ENCODE data around the gene GRK1.

GRK1 gene

DNA sequence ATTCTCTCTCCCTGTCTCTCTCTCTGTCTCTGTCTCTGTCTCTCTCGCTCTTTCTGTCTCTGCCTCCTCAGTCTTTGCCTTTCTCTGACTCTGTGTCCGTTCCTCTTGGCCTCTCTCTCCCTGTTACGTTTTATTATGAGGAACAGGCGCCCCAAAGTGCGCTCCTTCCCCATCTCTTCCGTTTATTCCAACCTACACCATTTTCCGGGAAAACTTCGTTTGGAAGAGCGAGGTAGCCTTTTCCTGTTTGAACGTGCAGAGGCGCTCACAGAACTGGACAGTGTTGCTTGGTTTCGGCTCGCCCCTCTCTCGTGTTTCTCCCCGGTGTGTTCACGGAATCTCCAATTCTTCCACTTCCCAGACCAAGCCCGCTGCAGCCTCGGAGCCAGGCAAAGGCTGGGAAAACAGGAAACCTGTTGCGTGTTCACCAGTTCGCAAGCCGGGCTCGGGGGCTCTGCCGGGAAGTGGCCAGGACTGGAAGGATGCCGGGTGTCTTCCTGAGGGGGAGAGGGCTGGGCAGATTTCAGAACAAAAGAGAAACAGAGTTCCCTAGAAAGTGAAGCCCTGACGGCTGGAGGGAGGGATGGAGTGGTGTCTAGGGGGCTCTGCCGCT lies 92.6 kb downstream of the GRK1 start:
- Mint-ChIP-seq H3K9me3 (no peaks in the 10 kb centered on the region), H3K4me1 (ENCODE audit: low read depth) (peaks cover 42% of the 10 kb centered on the region), H3K36me3 (ENCODE audit: low read depth) (peaks cover 7% of the 10 kb centered on the region), H3K27ac (peak overlapping the region; percentile 82), H3K27me3 (peaks cover 42% of the 10 kb centered on the region), H3K4me3 (peak overlapping the region; percentile 86)
- intact Hi-C loops (cut with micrococcal nuclease): loop anchor here (2.0 kb wide), 1 partner anchor 17 kb away; no protein-coding TSS in a partner anchor

- intact Hi-C loops (cut with micrococcal nuclease): no loop called here
- H3K27ac Mint-ChIP-seq: no peak overlapping the region
Measured at GRCh38 chr13:113761136-113761535, 94.1 kb downstream of the GRK1 start.

GRCh38 chr13:113762075-113762474 lies 95.1 kb downstream of the GRK1 start:
- Mint-ChIP-seq H3K4me1 (ENCODE audit: low read depth) (peaks cover 42% of the 10 kb centered on the region), H3K36me3 (ENCODE audit: low read depth) (peaks cover 7% of the 10 kb centered on the region), H3K27me3 (peaks cover 47% of the 10 kb centered on the region), H3K27ac (no peak overlapping the region), H3K9me3 (no peaks in the 10 kb centered on the region), H3K4me3 (no peak overlapping the region)
- intact Hi-C loops (cut with micrococcal nuclease): no loop called here

More at GRCh38 chr13:113761136-113761535, 94.1 kb downstream of the GRK1 start:
- H3K4me1 Mint-ChIP-seq (ENCODE audit: low read depth): peaks cover 49% of the 10 kb centered on the region
- no peaks in the 10 kb centered on the region for H3K9me3 Mint-ChIP-seq
- H3K36me3 Mint-ChIP-seq (ENCODE audit: low read depth): peaks cover 7% of the 10 kb centered on the region
- H3K4me3 Mint-ChIP-seq: no peak overlapping the region
- peaks cover 42% of the 10 kb centered on the region for H3K27me3 Mint-ChIP-seq

GRCh38 chr13:113762538-113762937 lies 95.5 kb downstream of the GRK1 start:
- Mint-ChIP-seq H3K4me1 (ENCODE audit: low read depth) (peaks cover 40% of the 10 kb centered on the region), H3K36me3 (ENCODE audit: low read depth) (peaks cover 7% of the 10 kb centered on the region), H3K4me3 (no peak overlapping the region), H3K27ac (no peak overlapping the region), H3K9me3 (no peaks in the 10 kb centered on the region), H3K27me3 (peaks cover 47% of the 10 kb centered on the region)
- intact Hi-C loops (cut with micrococcal nuclease): no loop called here

DNA sequence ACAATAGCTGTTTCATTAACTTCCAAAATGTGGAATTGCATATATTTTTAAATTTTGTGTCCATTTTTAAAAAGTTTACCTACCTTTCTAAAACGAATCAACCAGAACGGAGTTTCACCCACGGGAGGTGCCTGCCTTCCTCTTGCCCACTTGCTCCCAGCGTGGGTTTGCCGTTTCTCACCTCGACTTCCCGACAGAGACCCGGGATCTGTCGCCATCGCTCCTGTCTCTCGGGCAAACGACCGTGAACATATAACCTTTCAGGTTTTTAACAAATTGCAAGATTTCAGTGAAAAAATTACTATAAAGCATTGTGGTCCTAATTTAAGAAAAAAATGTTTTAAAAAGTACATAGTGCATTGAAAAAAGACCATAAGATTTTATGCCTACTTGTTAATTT lies 96.2 kb downstream of the GRK1 start:
- intact Hi-C loops (cut with micrococcal nuclease): no loop called here
- Mint-ChIP-seq H3K9me3 (no peaks in the 10 kb centered on the region), H3K36me3 (ENCODE audit: low read depth) (peaks cover 11% of the 10 kb centered on the region), H3K27me3 (peaks cover 47% of the 10 kb centered on the region), H3K27ac (no peak overlapping the region), H3K4me1 (ENCODE audit: low read depth) (peaks cover 34% of the 10 kb centered on the region), H3K4me3 (no peak overlapping the region)

- Mint-ChIP-seq H3K4me3 (no peak overlapping the region), H3K27me3 (peaks cover 50% of the 10 kb centered on the region), H3K27ac (no peak overlapping the region)
Measured at GRCh38 chr13:113763961-113764792, 97.2 kb downstream of the GRK1 start.

DNA sequence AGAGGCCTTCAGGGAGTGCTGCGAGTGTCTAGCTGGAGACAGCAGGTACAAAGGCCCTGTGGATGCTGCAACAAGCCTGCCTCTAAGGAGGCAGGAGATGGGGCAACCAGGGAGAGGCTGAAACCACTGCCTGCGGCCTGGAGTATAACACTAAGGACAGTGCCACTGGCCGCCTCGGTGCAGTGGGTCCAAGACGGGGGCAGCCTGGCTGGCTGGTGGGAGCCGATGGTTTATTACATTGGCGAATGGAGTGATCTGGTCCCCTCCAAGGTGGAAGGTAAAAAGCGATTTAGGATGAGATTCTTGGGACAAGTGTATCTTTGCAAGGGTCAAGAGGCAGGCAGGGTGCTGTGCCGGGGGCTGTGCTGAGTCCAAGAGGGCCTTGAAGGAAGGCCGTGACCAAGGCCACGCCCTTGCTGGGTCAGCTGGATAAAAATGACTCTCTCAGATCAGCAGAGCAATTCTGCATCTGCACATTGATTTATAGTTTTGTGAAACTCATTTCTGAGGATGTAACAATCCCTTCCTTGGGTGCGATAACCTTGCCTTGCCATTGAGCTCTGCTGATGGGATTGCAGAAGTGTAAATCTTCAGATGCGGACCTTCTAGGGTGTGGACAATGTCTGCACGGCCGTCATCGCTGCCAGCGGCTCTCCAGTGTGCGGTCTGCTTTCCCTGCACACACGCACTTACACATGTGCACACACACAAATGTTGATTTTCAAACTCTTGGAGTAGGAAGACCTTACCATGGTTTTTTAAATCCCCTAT lies 98.0 kb downstream of the GRK1 start:
- peaks cover 46% of the 10 kb centered on the region for H3K27me3 Mint-ChIP-seq
- intact Hi-C loops (cut with micrococcal nuclease): no loop called here
- H3K27ac Mint-ChIP-seq: no peak overlapping the region
- H3K4me3 Mint-ChIP-seq: no peak overlapping the region
- H3K36me3 Mint-ChIP-seq (ENCODE audit: low read depth): peaks cover 17% of the 10 kb centered on the region
- H3K9me3 Mint-ChIP-seq: no peaks in the 10 kb centered on the region
- peaks cover 21% of the 10 kb centered on the region for H3K4me1 Mint-ChIP-seq (ENCODE audit: low read depth)

More at GRCh38 chr13:113763961-113764792, 97.2 kb downstream of the GRK1 start:
- intact Hi-C loops (cut with micrococcal nuclease): no loop called here
- peaks cover 29% of the 10 kb centered on the region for H3K4me1 Mint-ChIP-seq (ENCODE audit: low read depth)
- no peaks in the 10 kb centered on the region for H3K9me3 Mint-ChIP-seq
- H3K36me3 Mint-ChIP-seq (ENCODE audit: low read depth): peaks cover 19% of the 10 kb centered on the region

GRCh38 chr13:113765564-113765910 lies 98.5 kb downstream of the GRK1 start:
- no peak overlapping the region for H3K27ac Mint-ChIP-seq
- intact Hi-C loops (cut with micrococcal nuclease): no loop called here
- peaks cover 22% of the 10 kb centered on the region for H3K36me3 Mint-ChIP-seq (ENCODE audit: low read depth)

DNA sequence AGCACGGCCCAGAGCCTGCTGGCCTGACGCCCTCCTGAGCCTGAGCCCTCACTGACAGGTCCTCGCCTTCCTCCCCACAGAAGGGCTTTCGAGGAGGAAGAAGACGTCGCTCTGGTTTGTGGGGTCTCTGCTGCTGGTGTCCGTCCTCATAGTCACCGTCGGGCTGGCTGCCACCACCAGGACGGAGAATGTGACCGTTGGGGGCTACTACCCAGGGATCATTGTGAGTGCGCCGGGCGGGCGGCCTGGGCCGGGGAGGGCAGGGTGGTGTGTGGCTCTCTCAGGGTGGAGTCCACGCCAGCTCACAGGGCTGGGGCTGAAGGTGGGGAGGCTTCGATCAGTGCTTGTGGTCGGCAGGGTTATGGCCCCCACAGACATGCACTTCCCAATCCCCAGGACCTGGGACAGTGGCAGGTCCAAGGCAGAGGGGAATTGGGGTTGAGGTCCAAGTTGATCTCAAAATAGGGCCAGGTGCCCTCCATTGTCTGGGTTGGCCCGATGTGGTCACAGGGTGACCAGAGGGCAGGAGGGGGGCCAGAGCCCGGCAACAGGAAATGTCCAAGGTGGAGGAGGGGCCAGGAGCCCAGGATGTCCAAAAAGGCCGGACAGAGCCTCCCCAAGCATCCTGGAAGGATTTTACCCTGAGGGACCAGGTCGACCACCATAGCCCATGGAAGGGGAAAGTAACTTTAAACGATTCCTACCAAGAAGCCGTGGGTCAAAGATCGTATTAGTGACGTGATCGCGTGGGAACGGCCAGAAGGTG lies 99.2 kb downstream of the GRK1 start:
- H3K27me3 Mint-ChIP-seq: peaks cover 36% of the 10 kb centered on the region
- peaks cover 22% of the 10 kb centered on the region for H3K36me3 Mint-ChIP-seq (ENCODE audit: low read depth)

More at GRCh38 chr13:113765564-113765910, 98.5 kb downstream of the GRK1 start:
- Mint-ChIP-seq H3K4me3 (no peak overlapping the region), H3K4me1 (ENCODE audit: low read depth) (peaks cover 16% of the 10 kb centered on the region), H3K9me3 (no peaks in the 10 kb centered on the region), H3K27me3 (peaks cover 42% of the 10 kb centered on the region)

GRCh38 chr13:113767366-113767765 lies 100.3 kb downstream of the GRK1 start:
- Mint-ChIP-seq H3K4me1 (ENCODE audit: low read depth) (peaks cover 7% of the 10 kb centered on the region), H3K9me3 (no peaks in the 10 kb centered on the region), H3K36me3 (ENCODE audit: low read depth) (peaks cover 22% of the 10 kb centered on the region), H3K4me3 (no peak overlapping the region), H3K27me3 (peaks cover 25% of the 10 kb centered on the region), H3K27ac (no peak overlapping the region)
- intact Hi-C loops (cut with micrococcal nuclease): no loop called here

More for the DNA sequence above, 99.2 kb downstream of the GRK1 start:
- Mint-ChIP-seq H3K27ac (no peak overlapping the region), H3K4me1 (ENCODE audit: low read depth) (peaks cover 9% of the 10 kb centered on the region), H3K4me3 (no peak overlapping the region), H3K9me3 (no peaks in the 10 kb centered on the region)
- intact Hi-C loops (cut with micrococcal nuclease): no loop called here

- Mint-ChIP-seq H3K36me3 (ENCODE audit: low read depth) (peaks cover 22% of the 10 kb centered on the region), H3K27me3 (peaks cover 18% of the 10 kb centered on the region), H3K27ac (no peak overlapping the region), H3K4me1 (ENCODE audit: low read depth) (peaks cover 7% of the 10 kb centered on the region), H3K9me3 (no peaks in the 10 kb centered on the region), H3K4me3 (no peak overlapping the region)
- intact Hi-C loops (cut with micrococcal nuclease): no loop called here
Measured at GRCh38 chr13:113768018-113768905, 101.2 kb downstream of the GRK1 start.

DNA sequence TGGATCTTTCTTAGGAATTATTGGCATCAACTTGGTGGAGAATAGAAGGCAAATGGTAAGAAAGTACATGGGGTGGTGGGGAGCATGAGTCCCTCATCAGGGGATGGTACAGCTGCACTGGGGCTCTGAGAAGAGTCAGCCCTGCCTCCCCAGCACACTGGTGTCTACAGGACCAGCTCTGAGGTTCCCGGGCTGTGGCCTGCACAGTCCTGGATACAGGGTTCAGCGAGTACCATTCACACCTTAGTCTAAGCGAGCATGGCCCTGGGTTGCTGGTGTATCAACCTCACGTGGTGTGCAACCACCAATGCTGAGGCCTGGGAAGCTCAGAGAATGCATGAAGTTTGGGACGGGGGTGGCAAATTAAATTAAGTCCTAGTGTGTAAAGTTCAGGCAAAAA lies 102.1 kb downstream of the GRK1 start:
- Mint-ChIP-seq H3K4me1 (ENCODE audit: low read depth) (peaks cover 7% of the 10 kb centered on the region), H3K27ac (no peak overlapping the region), H3K27me3 (peaks cover 12% of the 10 kb centered on the region), H3K36me3 (ENCODE audit: low read depth) (peaks cover 22% of the 10 kb centered on the region), H3K4me3 (no peak overlapping the region), H3K9me3 (no peaks in the 10 kb centered on the region)
- intact Hi-C loops (cut with micrococcal nuclease): no loop called here

GRCh38 chr13:113769881-113770280 lies 102.9 kb downstream of the GRK1 start:
- Mint-ChIP-seq H3K4me1 (ENCODE audit: low read depth) (peaks cover 4% of the 10 kb centered on the region), H3K27ac (no peak overlapping the region), H3K27me3 (peaks cover 12% of the 10 kb centered on the region), H3K36me3 (ENCODE audit: low read depth) (peaks cover 22% of the 10 kb centered on the region), H3K4me3 (no peak overlapping the region), H3K9me3 (no peaks in the 10 kb centered on the region)
- intact Hi-C loops (cut with micrococcal nuclease): no loop called here

All from dendritic cell treated with granulocyte-macrophage colony-stimulating factor and Interleukin-4, amounts not matched to agents 40 ng/mL and 50 ng/mL, for 4 days (primary cell).